K562 (cell line): ENCODE data around the gene PRKCSH. TPM values are rescaled to one million over a fixed set of nuclear protein-coding genes. Genes with fewer than 3 reads are reported as not detected.

Experiments
- ATAC-seq: fragments of 200-7000 bp; cut with Tn5 transposase; 3 replicates; pipeline ENCODE4 v1.9.1; 2020; ENCODE audit warnings: moderate library complexity
- BruUV-seq: library from RNA; stranded (reverse); fragments of 400-500 nt; replicated peaks from 2 replicates; lab custom pipeline; 2021; lab: Mats Ljungman, UMichigan
- CTCF ChIA-PET: fragments of 300-600 bp; formaldehyde crosslinking; extraction: SDS; loops from one replicate; lab custom pipeline; 2021; ENCODE audit warnings: low intra/inter-chr PET ratio; lab: Yijun Ruan, JAX
- POLR2A ChIA-PET: fragments of 300-600, 350-650 bp; sonication (Branson Sonifier 250); formaldehyde crosslinking; extraction: SDS; loops from one replicate; lab custom pipeline; 2021; ENCODE audit warnings: antibody characterized with exemption, inconsistent platforms; lab: Yijun Ruan, JAX
- DNase-seq, 4 experiments: peaks; one replicate each; pipeline versions ENCODE4 v3.0.0 to v3.0.0-alpha.2; 2011 to 2018; ENCODE audit warnings: low spot score in 3 of 4, mixed read lengths in 3 of 4; ENCODE audit errors: extremely low read depth in 1 of 4
- FAIRE-seq: peaks from 2 replicates; lab custom pipeline; 2011; peaks lifted over from hg19 to GRCh38; lab: Jason Lieb, UNC
- H2AFZ ChIP-seq: 2 replicates; pipeline ENCODE4 v1.6.0; 2011; ENCODE audit warnings: low read depth, low read length, control low read depth, inconsistent platforms
- H3K27ac ChIP-seq: fragments of 200-600 bp; 3 replicates; pipeline ENCODE4 v1.8.0; 2011; ENCODE audit warnings: low read depth, mild to moderate bottlenecking, control low read depth, inconsistent platforms, low read length, moderate library complexity, mixed read lengths; ENCODE audit errors: extremely low read depth
- H3K27me3 ChIP-seq, 2 experiments: fragments of 300-600 bp in 1 of 2; 2 replicates in 1 of 2; 3 replicates in 1 of 2; pipeline versions ENCODE4 v1.6.0 to v1.8.0; 2011; ENCODE audit warnings: inconsistent platforms in 2 of 2, low read length in 2 of 2, mild to moderate bottlenecking in 1 of 2, mixed read lengths in 1 of 2, moderate library complexity in 1 of 2; ENCODE audit not compliant: control insufficient read depth in 2 of 2, insufficient read depth in 2 of 2
- H3K36me3 ChIP-seq: fragments of 300-600 bp; 3 replicates; pipeline ENCODE4 v1.8.0; 2011; ENCODE audit warnings: mild to moderate bottlenecking, low read length, inconsistent platforms; ENCODE audit not compliant: control insufficient read depth, insufficient read depth
- H3K4me1 ChIP-seq, 2 experiments: fragments of 200-600 bp in 1 of 2; replicated peaks in 1 of 2; 2 replicates in 1 of 2; 3 replicates in 1 of 2; pipeline versions ENCODE4 v1.5.1 to v1.8.0; 2011; ENCODE audit warnings: inconsistent platforms in 2 of 2, low read length in 2 of 2, mild to moderate bottlenecking in 1 of 2, mixed read lengths in 1 of 2, moderate library complexity in 1 of 2; ENCODE audit not compliant: control insufficient read depth in 2 of 2, insufficient read depth in 2 of 2
- H3K4me2 ChIP-seq: 2 replicates; pipeline ENCODE4 v1.6.1; 2011; ENCODE audit warnings: low read length, control low read depth, inconsistent platforms, mixed read lengths; ENCODE audit not compliant: insufficient read depth
- H3K4me3 ChIP-seq: fragments of 200-600 bp; sonication (generic), shearing (Covaris generic); 2 replicates; pipeline ENCODE4 v1.5.1; 2016; ENCODE audit warnings: control low read depth, inconsistent platforms
- H3K79me2 ChIP-seq: fragments of 200-600 bp; 3 replicates; pipeline ENCODE4 v1.8.0; 2011; ENCODE audit warnings: low read length, inconsistent platforms; ENCODE audit not compliant: control insufficient read depth, insufficient read depth
- H3K9ac ChIP-seq, 2 experiments: 2 replicates each; pipeline versions ENCODE4 v1.6.0 to v1.6.1; 2011; ENCODE audit warnings: low read depth in 2 of 2, low read length in 2 of 2, control low read depth in 1 of 2, inconsistent platforms in 1 of 2, mild to moderate bottlenecking in 1 of 2, mixed read lengths in 1 of 2; ENCODE audit not compliant: insufficient read depth in 1 of 2
- H3K9me1 ChIP-seq: one replicate; pipeline ENCODE4 v1.6.0; 2011; ENCODE audit warnings: inconsistent platforms, mild to moderate bottlenecking, low read length, moderate library complexity; ENCODE audit not compliant: control insufficient read depth, insufficient read depth
- H3K9me3 ChIP-seq: replicated peaks from 2 replicates; pipeline ENCODE4 v1.5.1; 2011; ENCODE audit warnings: low read depth, low read length, inconsistent platforms; ENCODE audit not compliant: control insufficient read depth, insufficient read depth
- H4K20me1 ChIP-seq: replicated peaks from 2 replicates; pipeline ENCODE4 v1.6.1; 2011; ENCODE audit warnings: low read length, inconsistent platforms, mixed read lengths; ENCODE audit not compliant: control insufficient read depth, insufficient read depth
- SMAD1 ChIP-seq: fragments of 150-350 bp; IDR thresholded peaks from 2 replicates; pipeline ENCODE4 v1.6.1; 2014; ENCODE audit warnings: low read length, low read depth; ENCODE audit not compliant: partially characterized antibody
- WGBS: fragments of 100-300 bp; shearing (Covaris generic); methylation state at CpG from one replicate; pipeline ENCODE4 v1.1.6; 2016; ENCODE audit warnings: low coverage, mixed read lengths; ENCODE audit not compliant: insufficient coverage; ENCODE audit errors: missing lambda C conversion rate; 5-methylcytosine and 5-hydroxymethylcytosine counted together
- in situ Hi-C: fragments of 300-500 bp; cut with MboI; formaldehyde crosslinking; loops from 4 replicates; pipeline ENCODE4 v1.15.0; 2018; ENCODE audit warnings: inconsistent platforms, mixed read lengths
- intact Hi-C: fragments of 100-400 bp; cut with micrococcal nuclease; formaldehyde crosslinking; loops from 2 replicates; pipeline ENCODE4 v1.14.2; 2022
- polyA plus RNA-seq, 8 experiments: library from polyadenylated mRNA; depleted of rRNA in 4 of 8; stranded (reverse) in 5 of 8; unstranded in 3 of 8; fragments of >200 nt; fragmentation: Nextera tagmentation in 2 of 8; fragmentation: Illumina TruSeq in 1 of 8; extraction: Ambion mirVana in 2 of 8; extraction: Trizol in 1 of 8; gene quantifications; 2 replicates each; pipeline versions ENCODE4 v1.2.1 to v1.2.3, GENCODE V29; 2011 to 2014; ENCODE audit warnings: inconsistent platforms in 1 of 8, missing spikeins in 1 of 8
- total RNA-seq, 7 experiments: library from RNA; depleted of rRNA in 6 of 7; stranded (reverse); fragments of >200 nt in 6 of 7; fragmentation: Illumina TruSeq in 2 of 7; extraction: Trizol in 2 of 7; gene quantifications; 2 replicates each; pipeline versions ENCODE4 v1.2.1 to v1.2.3, GENCODE V29; 2011 to 2021; ENCODE audit warnings: low replicate concordance in 1 of 7
- TF ChIP-seq, protein P1 (sequence below): sonication (generic); formaldehyde crosslinking; IDR thresholded peaks from 2 replicates; pipeline ENCODE4 v1.8.1; 2023; ENCODE audit warnings: mild to moderate bottlenecking, missing genetic modification reagents

The PRKCSH gene
- total and polyA plus RNA-seq, 9 of the 15 experiments (the other 6 are each of a cell fraction or from before 2014, with no cell fraction given): 2.3 to 297 (median 48.1) TPM

DNA sequence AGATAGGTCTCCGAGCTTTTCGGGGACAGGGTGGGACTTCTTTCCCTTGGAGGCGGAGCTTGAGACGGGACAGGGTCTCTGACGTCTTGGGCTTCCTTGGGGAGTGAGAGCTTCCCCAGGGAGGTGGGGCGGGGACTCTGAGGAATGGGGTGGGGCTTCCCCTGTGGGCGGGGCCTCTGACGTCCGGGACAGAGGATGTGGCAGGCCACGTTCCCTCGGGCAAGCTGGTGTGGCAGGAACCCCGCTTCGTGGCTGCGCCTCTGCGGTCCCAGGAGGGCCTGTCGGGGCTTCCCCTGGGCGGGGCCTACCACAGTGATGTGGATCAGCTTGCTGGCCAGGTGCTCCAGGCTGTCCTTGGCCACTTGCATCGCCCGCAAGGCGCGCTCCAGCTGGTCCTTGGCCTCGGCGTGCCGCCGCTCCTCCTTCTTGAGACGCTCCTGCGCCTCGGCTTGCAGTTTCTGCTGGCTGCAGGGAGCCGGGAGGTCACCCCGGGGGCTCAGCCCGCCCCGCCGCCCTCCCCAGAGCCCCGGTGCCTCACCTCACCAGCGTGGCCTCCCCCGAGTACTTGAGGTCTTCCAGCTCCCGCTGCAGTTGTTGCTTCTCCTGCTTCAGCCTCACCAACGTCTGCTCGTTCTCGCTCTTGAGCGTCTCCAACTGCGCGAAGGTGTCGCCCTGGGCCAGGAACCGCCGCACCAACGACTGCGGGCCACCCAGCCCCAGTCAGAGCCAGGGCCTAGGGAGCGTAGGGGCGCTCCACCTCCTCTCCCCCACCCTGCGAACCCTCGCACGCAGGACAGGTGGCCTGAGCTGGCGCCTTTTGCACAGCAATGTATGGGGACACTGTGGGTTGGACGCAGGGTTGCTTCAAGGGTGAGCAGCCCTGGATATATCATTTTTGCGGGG lies 13.0 kb upstream of the PRKCSH start:
- Histone ChIP-seq H3K27me3 (peaks cover 2 to 23% of the 10 kb centered on the region in 2 experiments; a peak in 3 of 5 replicates), H3K27ac (no peak overlapping the region), H3K9me1 (no peaks in the 10 kb centered on the region), H3K9ac (no peak overlapping the region), H2AFZ (peak overlapping the region; percentile 56), H3K36me3 (no peaks in the 10 kb centered on the region), H3K4me3 (no peak overlapping the region), H3K4me2 (no peak overlapping the region), H4K20me1 (no peaks in the 10 kb centered on the region), H3K4me1 (peaks cover 2 to 69% of the 10 kb centered on the region in 2 experiments; a peak in 3 of 5 replicates), H3K79me2 (no peaks in the 10 kb centered on the region), H3K9me3 (no peaks in the 10 kb centered on the region; the same call in 1 of the 2 replicates)
- CTCF ChIA-PET: no interaction called here
- in situ Hi-C loops: no loop called here
- no peak for FAIRE-seq
- peak in 2 of 4 experiments; percentile 53 to 63 for DNase-seq
- peak; percentile 67 for ATAC-seq
- intact Hi-C loops: no loop called here
- BruUV-seq: no TSS peak
- 79% methylated on average over 30 of the region's 56 CpGs for WGBS
- POLR2A ChIA-PET: interaction anchor here (0.6 to 1.2 kb wide), 5 partner anchors 47 to 345 kb away, joined by 3 to 5 read pairs (median 4); partner anchors contain the start of gene SWSAP1
- TF ChIP-seq SMAD1: no peak
- TF ChIP-seq, protein P1, sequence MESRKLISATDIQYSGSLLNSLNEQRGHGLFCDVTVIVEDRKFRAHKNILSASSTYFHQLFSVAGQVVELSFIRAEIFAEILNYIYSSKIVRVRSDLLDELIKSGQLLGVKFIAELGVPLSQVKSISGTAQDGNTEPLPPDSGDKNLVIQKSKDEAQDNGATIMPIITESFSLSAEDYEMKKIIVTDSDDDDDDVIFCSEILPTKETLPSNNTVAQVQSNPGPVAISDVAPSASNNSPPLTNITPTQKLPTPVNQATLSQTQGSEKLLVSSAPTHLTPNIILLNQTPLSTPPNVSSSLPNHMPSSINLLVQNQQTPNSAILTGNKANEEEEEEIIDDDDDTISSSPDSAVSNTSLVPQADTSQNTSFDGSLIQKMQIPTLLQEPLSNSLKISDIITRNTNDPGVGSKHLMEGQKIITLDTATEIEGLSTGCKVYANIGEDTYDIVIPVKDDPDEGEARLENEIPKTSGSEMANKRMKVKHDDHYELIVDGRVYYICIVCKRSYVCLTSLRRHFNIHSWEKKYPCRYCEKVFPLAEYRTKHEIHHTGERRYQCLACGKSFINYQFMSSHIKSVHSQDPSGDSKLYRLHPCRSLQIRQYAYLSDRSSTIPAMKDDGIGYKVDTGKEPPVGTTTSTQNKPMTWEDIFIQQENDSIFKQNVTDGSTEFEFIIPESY (CRISPR knock-in tag): peak; percentile 44
